Measurements from ENCODE around the gene KRTCAP2.

The KRTCAP2 gene

DNA sequence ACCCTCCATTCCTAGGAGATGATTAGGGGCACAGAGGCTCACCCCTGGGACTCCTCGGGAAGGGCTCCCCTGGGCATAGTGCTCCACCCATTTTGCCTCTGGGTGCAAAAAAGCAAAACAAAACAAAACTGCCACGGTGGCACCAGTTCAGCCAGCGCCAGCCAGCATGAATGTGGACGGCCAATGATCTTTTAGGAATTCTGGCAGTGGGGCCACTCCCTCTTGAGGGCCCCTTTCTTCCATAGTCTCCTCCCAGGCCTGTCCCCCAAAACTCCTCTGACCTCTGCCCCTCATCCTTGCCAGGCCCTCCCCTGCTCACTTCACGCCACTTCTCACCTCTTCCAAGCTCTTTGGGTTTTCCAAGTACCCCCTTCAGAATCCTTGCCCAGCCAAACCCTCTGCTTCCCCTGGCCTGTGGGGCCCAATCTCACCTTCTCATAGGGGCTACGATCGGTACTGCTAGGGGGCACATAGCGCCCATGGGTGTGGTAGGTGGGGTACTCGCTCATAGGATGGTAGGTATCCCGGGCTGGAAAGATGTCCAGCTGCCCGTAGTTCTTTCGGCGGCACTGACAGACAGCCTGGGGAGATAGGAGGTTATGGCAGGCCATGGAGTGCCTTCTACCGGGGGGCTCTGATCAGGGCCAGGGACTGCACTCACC lies 13.8 kb upstream of the KRTCAP2 start:
- H3K9me3 ChIP-seq (replicated peaks; ENCODE audit: low read length): no peaks in the 10 kb centered on the region
- no peaks in the 10 kb centered on the region for H3K36me3 ChIP-seq (ENCODE audit: insufficient read depth, low read length)
- H3K27me3 ChIP-seq (ENCODE audit: control insufficient read depth, insufficient read depth, low read length): no peaks in the 10 kb centered on the region
- peaks cover 2% of the 10 kb centered on the region for H3K4me1 ChIP-seq (ENCODE audit: control insufficient read depth, insufficient read depth, low read length)
- no peak overlapping the region for H3K4me2 ChIP-seq (ENCODE audit: low read length)
- H3K4me3 ChIP-seq (ENCODE audit: low read length): no peak overlapping the region
- no peak overlapping the region for H3K9ac ChIP-seq (ENCODE audit: low read depth, low read length)

DNA sequence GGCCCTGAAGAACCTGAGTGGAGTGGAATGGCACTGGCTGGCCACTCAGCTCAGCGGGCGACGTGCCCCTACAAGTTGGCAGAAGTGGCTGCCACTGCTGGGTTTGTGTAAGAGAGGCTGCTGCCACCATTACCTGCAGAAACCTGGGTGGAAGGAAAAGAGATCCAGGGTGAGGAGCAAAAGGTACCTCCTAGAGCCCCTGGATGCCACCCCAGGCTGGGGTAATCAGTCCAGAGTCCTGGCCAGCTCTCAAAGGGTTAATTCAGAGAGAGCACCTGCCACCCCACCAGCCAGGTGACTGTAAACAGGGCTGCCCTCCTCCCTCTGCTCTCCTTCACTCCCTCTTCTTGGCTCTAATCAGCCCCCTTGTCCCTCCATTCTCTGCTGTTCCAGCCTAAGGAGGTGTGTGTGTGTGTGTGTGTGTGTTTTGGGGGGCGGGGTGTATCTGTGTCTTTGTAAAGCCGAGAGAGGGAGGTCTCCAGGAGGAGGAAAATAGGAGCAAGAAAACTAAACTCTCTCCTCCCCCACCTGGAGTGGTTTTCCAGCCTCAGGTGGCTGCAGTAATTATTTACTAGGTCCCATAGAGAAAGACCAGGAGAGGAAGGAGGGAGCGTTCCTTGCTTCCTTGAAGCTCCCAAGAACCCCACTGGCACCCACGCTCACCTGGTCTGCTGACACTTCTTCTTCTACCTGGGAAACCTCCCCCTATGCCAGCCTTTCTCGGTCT lies 13.1 kb upstream of the KRTCAP2 start:
- H3K4me2 ChIP-seq (ENCODE audit: low read length): no peak overlapping the region
- H3K4me1 ChIP-seq (ENCODE audit: control insufficient read depth, insufficient read depth, low read length): peaks cover 2% of the 10 kb centered on the region
- H3K9ac ChIP-seq (ENCODE audit: low read depth, low read length): no peak overlapping the region
- no peaks in the 10 kb centered on the region for H3K9me3 ChIP-seq (replicated peaks; ENCODE audit: low read length)
- no peaks in the 10 kb centered on the region for H3K36me3 ChIP-seq (ENCODE audit: insufficient read depth, low read length)
- H3K27me3 ChIP-seq (ENCODE audit: control insufficient read depth, insufficient read depth, low read length): no peaks in the 10 kb centered on the region
- H3K4me3 ChIP-seq (ENCODE audit: low read length): no peak overlapping the region

DNA sequence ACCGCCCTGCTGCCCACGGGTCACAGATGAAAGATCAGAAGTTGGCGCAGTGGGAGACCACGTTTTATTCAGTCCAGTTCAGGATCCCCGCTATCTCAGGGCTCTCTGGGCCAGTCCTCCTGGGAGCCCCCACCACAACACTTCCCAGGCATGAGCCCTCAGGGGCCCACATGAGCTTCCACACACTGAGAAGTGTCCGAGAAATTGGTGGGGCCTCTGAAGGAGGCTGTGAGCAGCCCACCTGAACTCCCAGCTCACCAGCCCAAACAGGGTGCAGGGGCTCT lies 12.6 kb upstream of the KRTCAP2 start:
- Histone ChIP-seq H3K27me3 (ENCODE audit: control insufficient read depth, insufficient read depth, low read length) (no peaks in the 10 kb centered on the region), H3K9ac (ENCODE audit: low read depth, low read length) (no peak overlapping the region), H3K4me2 (ENCODE audit: low read length) (no peak overlapping the region), H3K4me3 (ENCODE audit: low read length) (no peak overlapping the region), H3K9me3 (replicated peaks; ENCODE audit: low read length) (no peaks in the 10 kb centered on the region), H3K4me1 (ENCODE audit: control insufficient read depth, insufficient read depth, low read length) (peaks cover 2% of the 10 kb centered on the region), H3K36me3 (ENCODE audit: insufficient read depth, low read length) (no peaks in the 10 kb centered on the region)

DNA sequence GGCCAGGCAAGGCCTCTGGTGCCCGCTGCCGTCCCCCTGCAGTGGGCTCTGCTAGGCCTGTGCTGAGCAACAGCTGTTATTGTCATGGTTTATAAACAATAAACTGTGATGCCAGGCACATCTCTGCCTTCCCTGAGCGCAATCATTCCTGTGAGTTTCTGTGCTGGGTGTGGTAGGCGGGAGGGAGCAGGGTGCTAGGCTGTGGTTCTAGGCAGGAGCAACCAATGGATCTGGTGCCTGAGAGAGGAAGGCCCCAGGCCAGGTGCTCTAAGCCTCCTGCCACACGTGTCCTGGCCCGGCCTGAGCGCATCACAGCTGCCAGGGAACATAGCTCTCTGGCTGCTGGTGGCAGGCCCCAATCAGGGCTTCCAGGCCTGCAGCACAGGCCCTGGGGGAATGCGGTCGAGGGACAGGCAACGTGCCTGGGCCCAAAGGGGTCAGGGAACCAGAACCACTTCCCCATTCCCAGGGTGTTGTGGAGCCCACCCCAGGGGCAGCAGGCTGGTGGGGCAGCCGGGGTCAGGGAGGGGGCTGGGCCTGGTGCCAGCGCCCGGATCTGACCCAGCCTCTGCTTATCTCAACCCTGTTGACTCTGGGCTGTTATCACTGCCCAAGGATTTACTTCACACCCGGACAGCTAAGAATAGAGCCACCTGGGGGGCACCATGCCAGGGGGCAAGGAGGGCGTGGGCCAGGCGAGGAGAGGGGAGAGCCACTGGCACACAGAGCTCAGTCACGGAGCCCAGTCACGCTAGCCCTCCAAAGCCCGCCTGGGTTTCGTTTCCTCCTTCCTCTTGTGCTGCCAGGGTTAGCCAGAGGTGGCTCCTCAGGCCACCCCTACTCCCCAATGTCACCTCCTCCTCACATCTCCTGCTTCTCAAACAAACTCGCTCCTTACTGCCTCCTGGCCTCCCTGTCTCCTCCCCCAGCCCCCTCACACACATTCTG lies 12.0 kb upstream of the KRTCAP2 start:
- no peak overlapping the region for H3K4me2 ChIP-seq (ENCODE audit: low read length)
- no peaks in the 10 kb centered on the region for H3K36me3 ChIP-seq (ENCODE audit: insufficient read depth, low read length)
- no peaks in the 10 kb centered on the region for H3K27me3 ChIP-seq (ENCODE audit: control insufficient read depth, insufficient read depth, low read length)
- no peak overlapping the region for H3K9ac ChIP-seq (ENCODE audit: low read depth, low read length)
- no peaks in the 10 kb centered on the region for H3K9me3 ChIP-seq (replicated peaks; ENCODE audit: low read length)
- H3K4me3 ChIP-seq (ENCODE audit: low read length): no peak overlapping the region
- H3K4me1 ChIP-seq (ENCODE audit: control insufficient read depth, insufficient read depth, low read length): peaks cover 2% of the 10 kb centered on the region

DNA sequence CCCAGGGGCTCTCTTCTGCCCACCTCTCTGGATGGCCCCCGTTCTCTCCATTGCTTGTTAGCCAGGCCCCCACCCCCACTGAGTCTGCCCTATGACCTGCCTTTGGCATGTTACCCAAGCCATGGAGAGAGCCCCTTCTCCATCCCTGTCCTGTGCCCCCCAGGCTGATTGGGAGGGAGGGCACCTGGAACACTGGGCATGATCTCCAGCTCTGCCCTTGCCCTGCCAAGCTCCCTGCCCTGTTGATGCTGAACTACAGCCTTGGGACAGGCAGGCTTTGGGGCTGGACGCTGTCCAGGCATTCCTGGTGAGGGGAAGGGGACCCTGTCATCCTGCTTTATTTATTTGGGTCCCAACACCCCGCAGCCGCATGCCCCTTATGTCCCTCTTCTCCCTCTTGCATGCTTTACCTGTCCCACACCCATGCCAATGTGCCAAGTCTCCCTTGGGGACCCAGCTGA lies 11.3 kb upstream of the KRTCAP2 start:
- peaks cover 2% of the 10 kb centered on the region for H3K4me1 ChIP-seq (ENCODE audit: control insufficient read depth, insufficient read depth, low read length)
- H3K36me3 ChIP-seq (ENCODE audit: insufficient read depth, low read length): peaks cover 4% of the 10 kb centered on the region
- H3K9me3 ChIP-seq (replicated peaks; ENCODE audit: low read length): no peaks in the 10 kb centered on the region

DNA sequence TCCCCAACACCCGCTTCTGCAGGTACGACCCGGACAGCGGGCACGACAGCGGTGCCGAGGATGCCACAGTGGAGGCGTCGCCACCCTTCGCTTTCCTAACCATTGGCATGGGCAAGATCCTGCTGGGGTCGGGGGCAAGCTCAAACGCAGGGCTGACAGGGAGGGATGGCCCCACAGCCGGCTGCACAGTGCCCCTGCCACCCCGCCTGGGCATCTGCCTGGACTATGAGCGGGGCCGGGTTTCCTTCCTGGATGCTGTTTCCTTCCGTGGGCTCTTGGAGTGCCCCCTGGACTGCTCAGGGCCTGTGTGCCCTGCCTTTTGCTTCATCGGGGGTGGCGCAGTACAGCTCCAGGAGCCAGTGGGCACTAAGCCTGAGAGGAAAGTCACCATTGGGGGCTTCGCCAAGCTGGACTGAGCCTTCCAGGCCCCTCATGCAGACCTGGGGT lies 10.7 kb upstream of the KRTCAP2 start:
- Histone ChIP-seq H3K9me3 (replicated peaks; ENCODE audit: low read length) (no peaks in the 10 kb centered on the region), H3K36me3 (ENCODE audit: insufficient read depth, low read length) (peaks cover 9% of the 10 kb centered on the region), H3K9ac (ENCODE audit: low read depth, low read length) (no peak overlapping the region), H3K4me1 (ENCODE audit: control insufficient read depth, insufficient read depth, low read length) (peaks cover 2% of the 10 kb centered on the region), H3K27me3 (ENCODE audit: control insufficient read depth, insufficient read depth, low read length) (no peaks in the 10 kb centered on the region), H3K4me3 (ENCODE audit: low read length) (no peak overlapping the region), H3K4me2 (ENCODE audit: low read length) (no peak overlapping the region)

More for the DNA sequence above, 11.3 kb upstream of the KRTCAP2 start:
- Histone ChIP-seq H3K4me2 (ENCODE audit: low read length) (no peak overlapping the region), H3K9ac (ENCODE audit: low read depth, low read length) (no peak overlapping the region), H3K27me3 (ENCODE audit: control insufficient read depth, insufficient read depth, low read length) (no peaks in the 10 kb centered on the region), H3K4me3 (ENCODE audit: low read length) (no peak overlapping the region)

DNA sequence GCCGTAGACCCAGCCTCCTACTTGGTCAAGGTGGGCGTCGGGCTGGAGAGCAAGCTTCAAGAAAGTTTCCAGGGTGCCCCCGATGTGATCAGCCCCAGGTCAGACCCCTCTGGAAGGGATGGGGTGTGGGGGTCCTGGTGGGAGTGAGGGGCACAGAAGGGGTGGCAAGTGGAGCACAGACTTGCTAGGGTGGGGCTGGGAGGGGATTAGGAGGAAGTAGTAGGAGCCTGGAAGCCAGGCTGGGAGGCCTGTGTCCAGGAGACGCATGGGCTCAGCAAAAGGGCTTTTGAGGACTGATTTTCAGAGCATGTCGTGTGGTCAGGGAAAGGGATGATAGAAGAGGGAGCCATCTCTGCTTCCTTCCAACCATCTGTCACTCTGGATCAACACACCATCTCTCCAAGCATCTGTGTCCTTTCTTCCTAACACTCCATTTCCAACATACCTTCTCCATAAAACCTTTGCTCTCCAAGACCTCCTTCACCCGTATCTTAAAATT lies 9.0 kb upstream of the KRTCAP2 start:
- no peak overlapping the region for H3K4me3 ChIP-seq (ENCODE audit: low read length)
- H3K9ac ChIP-seq (ENCODE audit: low read depth, low read length): no peak overlapping the region
- H3K27me3 ChIP-seq (ENCODE audit: control insufficient read depth, insufficient read depth, low read length): no peaks in the 10 kb centered on the region
- H3K4me1 ChIP-seq (ENCODE audit: control insufficient read depth, insufficient read depth, low read length): peaks cover 2% of the 10 kb centered on the region
- H3K36me3 ChIP-seq (ENCODE audit: insufficient read depth, low read length): peaks cover 9% of the 10 kb centered on the region
- no peaks in the 10 kb centered on the region for H3K9me3 ChIP-seq (replicated peaks; ENCODE audit: low read length)
- no peak overlapping the region for H3K4me2 ChIP-seq (ENCODE audit: low read length)

DNA sequence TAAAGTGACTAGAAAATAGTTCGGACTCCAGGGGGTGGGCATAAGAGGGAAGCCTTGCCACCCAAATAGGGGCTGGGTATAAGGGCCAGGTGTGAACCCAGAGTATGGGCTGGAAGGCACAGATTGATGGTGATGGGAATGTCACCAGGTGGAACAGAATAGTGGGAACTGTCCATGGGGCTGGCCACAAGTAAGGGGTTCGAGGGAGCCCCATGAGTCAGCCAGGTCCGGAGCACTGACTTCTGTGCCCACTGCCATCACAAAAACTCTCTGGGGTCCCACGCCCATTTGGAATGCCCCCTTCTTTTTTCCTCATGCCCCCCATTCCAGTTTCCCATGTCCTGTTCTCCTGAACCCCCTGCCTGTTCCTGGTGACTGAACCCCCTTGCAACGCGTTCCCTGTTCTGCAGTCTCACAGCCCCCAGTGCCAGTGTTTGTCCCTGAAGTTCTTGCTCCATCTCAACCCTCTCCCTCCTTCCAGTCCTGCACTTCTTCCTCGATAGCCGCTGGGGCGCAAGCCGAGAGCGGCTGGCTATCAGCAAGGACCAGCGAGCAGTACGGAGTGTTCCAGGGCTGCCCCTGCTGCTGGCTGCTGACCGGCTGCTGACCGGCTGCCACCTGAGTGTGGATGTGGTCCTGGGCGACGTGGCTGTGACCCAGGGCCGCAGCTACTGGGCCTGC lies 8.4 kb upstream of the KRTCAP2 start:
- H3K4me2 ChIP-seq (ENCODE audit: low read length): no peak overlapping the region
- H3K27me3 ChIP-seq (ENCODE audit: control insufficient read depth, insufficient read depth, low read length): no peaks in the 10 kb centered on the region
- peaks cover 2% of the 10 kb centered on the region for H3K4me1 ChIP-seq (ENCODE audit: control insufficient read depth, insufficient read depth, low read length)
- no peaks in the 10 kb centered on the region for H3K9me3 ChIP-seq (replicated peaks; ENCODE audit: low read length)
- H3K9ac ChIP-seq (ENCODE audit: low read depth, low read length): no peak overlapping the region
- H3K4me3 ChIP-seq (ENCODE audit: low read length): no peak overlapping the region
- peaks cover 9% of the 10 kb centered on the region for H3K36me3 ChIP-seq (ENCODE audit: insufficient read depth, low read length)

DNA sequence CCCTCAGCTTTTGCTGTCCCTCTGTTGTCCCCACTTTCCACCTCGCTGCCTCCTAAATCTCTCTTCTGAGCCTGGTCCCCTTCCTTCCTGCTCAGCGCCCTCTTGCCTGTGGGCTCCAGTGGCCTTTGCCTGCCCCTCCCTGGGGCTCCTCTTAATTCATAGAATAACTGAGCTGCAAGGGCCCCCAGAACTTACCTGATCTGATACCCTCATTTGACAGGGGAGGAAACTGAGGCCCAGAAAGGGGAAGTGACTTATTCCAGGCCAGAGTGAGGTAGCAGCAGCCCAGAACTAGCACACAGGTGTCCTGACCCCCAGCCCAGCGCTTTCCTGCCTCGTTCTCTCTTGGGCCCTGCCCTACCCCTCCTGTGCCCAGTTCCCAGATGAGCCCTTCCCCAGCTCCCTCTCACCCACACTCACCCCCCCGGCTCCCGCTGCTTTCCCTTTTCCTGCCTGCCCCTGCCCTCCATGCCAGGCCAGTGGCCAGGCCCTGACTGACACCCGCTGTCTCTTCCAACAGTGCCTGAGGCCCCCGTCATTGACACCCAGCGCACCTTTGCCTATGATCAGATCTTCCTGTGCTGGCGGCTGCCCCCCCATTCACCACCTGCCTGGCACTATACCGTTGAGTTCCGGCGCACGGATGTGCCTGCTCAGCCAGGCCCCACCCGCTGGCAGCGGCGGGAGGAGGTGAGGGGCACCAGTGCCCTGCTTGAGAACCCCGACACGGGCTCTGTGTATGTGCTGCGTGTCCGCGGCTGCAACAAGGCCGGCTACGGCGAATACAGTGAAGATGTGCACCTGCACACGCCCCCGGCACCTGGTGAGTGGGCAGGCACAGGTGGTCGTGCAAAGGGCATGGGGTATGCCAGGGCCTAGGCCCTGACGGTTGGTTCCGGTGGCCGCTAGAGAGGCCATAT lies 6.3 kb upstream of the KRTCAP2 start:
- H3K9ac ChIP-seq (ENCODE audit: low read depth, low read length): no peak overlapping the region

DNA sequence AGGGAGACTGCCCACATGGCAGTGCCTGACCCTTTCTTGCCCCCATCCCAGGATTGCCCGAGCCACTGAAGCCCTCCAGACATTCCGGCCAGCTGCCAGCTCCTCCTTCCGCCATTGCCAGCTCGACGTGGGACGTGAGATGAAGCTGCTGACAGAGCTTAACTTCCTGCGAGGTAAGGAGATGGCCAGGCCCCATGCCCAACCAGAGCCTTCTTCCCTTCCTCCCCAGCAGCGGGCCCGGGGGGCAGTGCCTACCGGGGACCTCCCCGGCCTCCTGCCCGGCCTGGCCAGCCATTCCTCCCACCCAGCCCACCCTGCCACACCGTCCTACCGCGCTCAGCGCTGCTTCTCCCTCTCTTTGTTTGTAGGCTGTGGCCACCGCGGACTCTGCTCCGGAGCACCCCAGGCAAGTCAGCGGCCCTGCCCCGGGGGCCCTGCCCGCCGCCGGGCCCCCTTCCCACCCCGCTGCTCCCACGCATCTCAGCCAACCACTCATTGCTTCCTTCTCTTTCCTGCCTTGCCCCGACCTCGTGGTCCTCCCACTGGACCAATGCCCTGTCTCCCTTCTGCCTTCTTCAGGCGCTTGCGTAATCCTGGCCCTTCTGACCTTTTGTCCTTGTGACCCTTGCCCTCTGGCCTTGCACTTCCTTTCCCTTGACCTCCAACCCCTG lies 5.5 kb upstream of the KRTCAP2 start:
- H3K9ac ChIP-seq (ENCODE audit: low read depth, low read length): no peak overlapping the region
- peaks cover 11% of the 10 kb centered on the region for H3K4me1 ChIP-seq (ENCODE audit: control insufficient read depth, insufficient read depth, low read length)
- no peak overlapping the region for H3K4me3 ChIP-seq (ENCODE audit: low read length)
- H3K27me3 ChIP-seq (ENCODE audit: control insufficient read depth, insufficient read depth, low read length): no peaks in the 10 kb centered on the region
- H3K4me2 ChIP-seq (ENCODE audit: low read length): no peak overlapping the region
- H3K36me3 ChIP-seq (ENCODE audit: insufficient read depth, low read length): peaks cover 9% of the 10 kb centered on the region
- no peaks in the 10 kb centered on the region for H3K9me3 ChIP-seq (replicated peaks; ENCODE audit: low read length)

More for the DNA sequence above, 6.3 kb upstream of the KRTCAP2 start:
- H3K9me3 ChIP-seq (replicated peaks; ENCODE audit: low read length): no peaks in the 10 kb centered on the region
- no peaks in the 10 kb centered on the region for H3K27me3 ChIP-seq (ENCODE audit: control insufficient read depth, insufficient read depth, low read length)
- H3K4me2 ChIP-seq (ENCODE audit: low read length): no peak overlapping the region
- H3K36me3 ChIP-seq (ENCODE audit: insufficient read depth, low read length): peaks cover 9% of the 10 kb centered on the region
- peaks cover 4% of the 10 kb centered on the region for H3K4me1 ChIP-seq (ENCODE audit: control insufficient read depth, insufficient read depth, low read length)
- no peak overlapping the region for H3K4me3 ChIP-seq (ENCODE audit: low read length)
